ENCODE results near the gene CENPQ.

The CENPQ gene

DNA sequence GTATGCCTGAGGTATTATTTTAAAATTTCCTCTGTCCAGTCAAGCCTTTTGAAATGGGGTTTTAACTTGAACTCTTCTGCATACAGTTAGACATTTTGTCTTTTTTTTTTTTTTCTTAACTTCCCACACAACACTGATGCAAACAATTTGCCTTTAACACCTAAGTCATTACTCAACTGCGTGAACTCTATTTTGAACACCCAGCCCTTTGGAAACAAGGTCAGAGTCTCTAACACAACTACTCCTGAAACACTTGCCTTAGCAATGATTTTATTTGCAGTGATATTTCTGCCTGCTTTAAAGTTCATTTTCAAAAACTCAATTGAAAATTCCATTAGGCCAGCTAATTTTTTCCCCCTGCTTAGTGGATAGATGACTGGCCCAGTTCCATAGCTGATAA, 60.7 kb downstream of the CENPQ start:
- DNase-seq (ENCODE audit: low read depth, low spot score): no peak
- in situ Hi-C loops (cut with HindIII; ENCODE audit: low sequenced_read_pairs): no loop called here
- no peak overlapping the region for H3K4me3 ChIP-seq (ENCODE audit: low read depth, low read length)
- TF ChIP-seq, protein P1, sequence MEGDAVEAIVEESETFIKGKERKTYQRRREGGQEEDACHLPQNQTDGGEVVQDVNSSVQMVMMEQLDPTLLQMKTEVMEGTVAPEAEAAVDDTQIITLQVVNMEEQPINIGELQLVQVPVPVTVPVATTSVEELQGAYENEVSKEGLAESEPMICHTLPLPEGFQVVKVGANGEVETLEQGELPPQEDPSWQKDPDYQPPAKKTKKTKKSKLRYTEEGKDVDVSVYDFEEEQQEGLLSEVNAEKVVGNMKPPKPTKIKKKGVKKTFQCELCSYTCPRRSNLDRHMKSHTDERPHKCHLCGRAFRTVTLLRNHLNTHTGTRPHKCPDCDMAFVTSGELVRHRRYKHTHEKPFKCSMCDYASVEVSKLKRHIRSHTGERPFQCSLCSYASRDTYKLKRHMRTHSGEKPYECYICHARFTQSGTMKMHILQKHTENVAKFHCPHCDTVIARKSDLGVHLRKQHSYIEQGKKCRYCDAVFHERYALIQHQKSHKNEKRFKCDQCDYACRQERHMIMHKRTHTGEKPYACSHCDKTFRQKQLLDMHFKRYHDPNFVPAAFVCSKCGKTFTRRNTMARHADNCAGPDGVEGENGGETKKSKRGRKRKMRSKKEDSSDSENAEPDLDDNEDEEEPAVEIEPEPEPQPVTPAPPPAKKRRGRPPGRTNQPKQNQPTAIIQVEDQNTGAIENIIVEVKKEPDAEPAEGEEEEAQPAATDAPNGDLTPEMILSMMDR (IDR thresholded peaks at IDR 0.05; ENCODE audit: low read depth, low read length): no peak

DNA sequence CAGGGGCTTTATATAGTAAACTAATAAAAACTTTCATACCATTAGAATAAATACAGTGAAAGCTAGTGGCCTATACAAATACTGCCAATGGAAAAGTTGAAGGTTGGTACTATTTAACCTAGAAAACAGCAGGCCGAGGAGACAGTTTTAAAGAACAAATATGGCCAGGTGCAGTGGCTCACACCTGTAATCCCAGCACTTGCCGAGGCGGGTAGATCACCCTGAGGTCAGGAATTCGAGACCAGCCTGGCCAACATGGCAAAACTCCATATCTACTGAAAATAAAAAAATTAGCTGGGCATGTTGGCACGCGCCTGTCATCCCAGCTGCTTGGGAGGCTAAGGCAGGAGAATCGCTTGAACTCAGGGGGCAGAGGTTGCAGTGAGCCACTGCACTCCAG, 61.4 kb downstream of the CENPQ start:
- in situ Hi-C loops (cut with HindIII; ENCODE audit: low sequenced_read_pairs): no loop called here
- TF ChIP-seq, protein P1 (IDR thresholded peaks at IDR 0.05; ENCODE audit: low read depth, low read length): no peak
- H3K4me3 ChIP-seq (ENCODE audit: low read depth, low read length): no peak overlapping the region
- no peak for DNase-seq (ENCODE audit: low read depth, low spot score)

DNA sequence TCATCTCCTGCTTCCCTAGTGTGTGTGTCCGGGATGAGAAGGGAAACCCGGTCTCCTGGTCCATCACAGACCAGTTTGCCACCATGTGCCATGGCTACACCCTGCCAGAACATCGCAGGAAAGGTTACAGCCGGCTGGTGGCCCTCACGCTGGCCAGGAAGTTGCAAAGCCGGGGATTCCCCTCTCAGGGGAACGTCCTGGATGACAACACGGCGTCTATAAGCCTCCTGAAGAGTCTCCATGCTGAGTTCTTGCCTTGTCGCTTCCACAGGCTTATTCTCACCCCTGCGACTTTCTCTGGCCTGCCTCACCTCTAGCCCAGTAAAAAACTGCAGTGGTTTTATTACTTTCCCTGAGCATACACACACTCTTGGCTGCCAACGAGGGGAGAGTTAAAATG, 63.4 kb downstream of the CENPQ start:
- H3K4me3 ChIP-seq (ENCODE audit: low read depth, low read length): no peak overlapping the region
- TF ChIP-seq, protein P1 (IDR thresholded peaks at IDR 0.05; ENCODE audit: low read depth, low read length): no peak
- in situ Hi-C loops (cut with HindIII; ENCODE audit: low sequenced_read_pairs): no loop called here
- DNase-seq (ENCODE audit: low read depth, low spot score): no peak

DNA sequence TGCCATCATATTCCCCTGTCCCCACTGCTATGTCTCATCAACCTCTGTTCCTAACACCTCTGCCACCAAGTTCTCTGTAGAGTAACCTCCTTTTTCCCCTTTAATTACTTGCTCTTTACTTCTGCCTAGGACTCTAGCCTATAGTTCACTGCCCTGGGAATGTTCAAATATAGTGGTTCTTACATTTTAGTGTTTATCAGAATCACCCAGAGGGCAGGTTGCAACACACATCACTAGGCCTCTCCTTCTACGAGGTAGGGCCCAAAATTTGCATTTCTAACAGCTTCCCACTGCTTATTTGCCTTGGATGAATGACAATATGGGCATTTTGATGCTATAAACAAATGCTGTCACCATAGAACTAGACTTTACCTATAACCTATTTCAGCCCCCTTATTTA, 64.2 kb downstream of the CENPQ start:
- DNase-seq (ENCODE audit: low read depth, low spot score): no peak
- in situ Hi-C loops (cut with HindIII; ENCODE audit: low sequenced_read_pairs): no loop called here
- H3K4me3 ChIP-seq (ENCODE audit: low read depth, low read length): no peak overlapping the region
- TF ChIP-seq, protein P1 (IDR thresholded peaks at IDR 0.05; ENCODE audit: low read depth, low read length): no peak

DNA sequence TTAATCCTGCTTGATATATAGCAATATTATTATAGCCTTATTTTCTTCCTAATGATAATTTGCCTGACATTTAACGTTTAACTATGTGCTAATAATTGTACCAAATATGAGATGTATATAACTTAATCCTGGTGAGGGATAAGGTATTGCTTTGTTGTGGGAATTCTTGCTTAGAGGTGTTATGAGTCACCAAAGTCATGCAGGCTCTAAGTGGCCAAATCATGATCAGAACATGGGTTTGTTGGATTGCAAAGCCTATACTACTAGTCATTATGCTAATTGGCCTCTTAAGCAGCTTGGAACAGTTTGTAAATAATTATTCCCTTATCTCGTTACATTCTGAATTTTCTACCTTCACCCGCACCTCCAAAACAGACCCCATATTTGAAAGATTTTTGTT, 65.4 kb downstream of the CENPQ start:
- no peak overlapping the region for H3K4me3 ChIP-seq (ENCODE audit: low read depth, low read length)
- in situ Hi-C loops (cut with HindIII; ENCODE audit: low sequenced_read_pairs): no loop called here
- TF ChIP-seq, protein P1 (IDR thresholded peaks at IDR 0.05; ENCODE audit: low read depth, low read length): no peak
- no peak for DNase-seq (ENCODE audit: low read depth, low spot score)

DNA sequence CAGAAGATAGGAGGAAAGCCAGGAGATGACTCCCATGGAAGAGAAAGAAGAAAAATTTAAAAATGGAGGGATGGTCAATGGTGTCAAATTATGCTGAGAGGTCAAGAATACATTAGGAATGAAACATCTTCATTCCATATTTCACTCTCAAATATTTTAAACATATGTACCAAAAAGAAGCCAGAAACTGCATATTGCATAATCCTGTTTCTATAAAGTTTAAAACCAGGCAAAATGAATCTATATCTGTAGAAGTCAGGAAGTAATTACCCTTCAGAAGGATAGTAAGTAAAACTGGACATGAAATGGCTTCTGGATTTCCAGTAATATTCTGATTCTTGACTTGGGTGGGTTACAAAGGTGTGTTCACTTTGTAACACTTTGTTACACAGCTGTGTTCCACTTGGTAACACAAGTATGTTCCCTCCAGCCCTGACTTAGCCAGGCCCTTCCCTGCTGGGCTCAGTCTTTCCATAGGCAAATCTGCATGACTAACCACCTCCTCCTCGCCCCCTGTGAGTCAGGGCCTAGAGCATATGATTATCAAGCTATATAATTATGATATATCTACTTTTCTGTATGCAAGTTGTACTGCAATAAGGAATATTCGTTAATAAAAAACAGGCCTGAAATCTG, 67.1 kb downstream of the CENPQ start:
- DNase-seq (ENCODE audit: low read depth, low spot score): no peak
- in situ Hi-C loops (cut with HindIII; ENCODE audit: low sequenced_read_pairs): no loop called here
- no peak overlapping the region for H3K4me3 ChIP-seq (ENCODE audit: low read depth, low read length)
- TF ChIP-seq, protein P1 (IDR thresholded peaks at IDR 0.05; ENCODE audit: low read depth, low read length): no peak
